Inferior parietal cortex (tissue), 1 donor: Measurements from ENCODE around the gene ADAMTSL1.

Source experiments
- DNase-seq: peaks from one replicate; pipeline ENCODE4 v3.0.0-alpha.2; 2016; ENCODE audit errors: extremely low spot score

The ADAMTSL1 gene

DNA sequence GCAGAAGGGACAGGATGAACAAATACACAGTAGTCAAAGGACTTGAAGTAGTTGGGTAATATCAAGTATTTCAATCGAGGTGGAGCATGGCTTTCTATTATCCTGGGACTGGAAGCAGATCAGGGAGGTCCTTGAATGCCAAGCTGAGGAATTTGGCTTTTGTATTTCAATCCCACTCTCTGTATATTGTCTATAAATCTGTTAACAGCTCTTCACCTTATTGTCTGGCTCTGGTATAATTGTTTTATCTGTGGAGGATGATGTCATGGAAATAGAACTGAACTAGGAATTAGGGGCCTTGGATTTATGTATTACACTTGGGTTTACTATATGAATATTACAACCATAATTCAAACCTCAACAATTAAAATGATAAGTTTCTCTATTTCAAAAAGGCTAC, 6.3 kb upstream of the ADAMTSL1 start:
- no peak for DNase-seq

DNA sequence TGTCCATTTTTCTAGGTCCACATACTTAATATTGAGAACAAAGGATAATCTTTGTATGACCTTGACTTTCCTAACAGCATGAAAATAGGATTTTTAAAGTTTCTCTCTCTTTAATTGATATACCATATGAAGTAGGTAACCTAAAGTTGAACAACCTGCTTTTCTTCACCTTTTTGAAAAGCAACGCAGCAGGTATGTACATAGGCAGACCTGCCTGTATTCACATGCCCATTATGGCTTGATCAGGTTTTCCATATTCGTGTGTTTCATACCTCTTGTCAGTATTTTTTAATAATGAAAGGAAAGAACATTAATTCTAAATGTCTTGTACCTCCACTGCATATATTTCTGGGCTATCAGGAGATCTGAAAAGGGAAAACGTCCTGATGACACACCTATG, 1.5 kb upstream of the ADAMTSL1 start:
- no peak for DNase-seq

GRCh38 chr9:18472841-18473251, 1.1 kb upstream of the ADAMTSL1 start:
- DNase-seq, result no peak

DNA sequence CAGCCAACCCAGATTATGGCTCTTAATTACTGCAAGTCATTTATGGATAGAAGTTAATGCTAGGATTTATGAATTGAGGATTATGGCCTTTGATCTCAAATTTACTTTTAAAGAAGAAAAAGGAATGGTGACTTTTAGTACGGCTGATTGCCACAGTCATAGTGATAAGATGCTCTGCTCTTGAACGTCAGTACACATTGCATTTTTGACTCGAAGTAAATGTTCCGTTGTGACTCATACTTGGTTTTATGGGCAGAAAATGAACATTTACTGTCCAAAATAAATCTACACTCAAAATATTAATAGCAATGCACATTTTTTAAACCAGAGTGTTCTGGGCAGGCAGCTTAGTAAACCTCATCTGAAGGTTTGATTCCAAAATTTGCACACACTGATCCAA, 830 bp downstream of the ADAMTSL1 start:
- DNase-seq, result no peak

- no peak for DNase-seq
Observed at GRCh38 chr9:18477121-18477660, 3.2 kb downstream of the ADAMTSL1 start.

- no peak for DNase-seq
Observed at GRCh38 chr9:18477719-18478118, 3.8 kb downstream of the ADAMTSL1 start.

GRCh38 chr9:18478501-18479361, 4.8 kb downstream of the ADAMTSL1 start:
- peak; percentile 24 for DNase-seq

GRCh38 chr9:18479405-18479804, 5.5 kb downstream of the ADAMTSL1 start:
- no peak for DNase-seq

- no peak for DNase-seq
Observed at GRCh38 chr9:18480662-18481093, 6.7 kb downstream of the ADAMTSL1 start.

GRCh38 chr9:18482371-18482770, 8.4 kb downstream of the ADAMTSL1 start:
- DNase-seq, result no peak

GRCh38 chr9:18485714-18486113, 11.8 kb downstream of the ADAMTSL1 start:
- no peak for DNase-seq

- no peak for DNase-seq
Observed at GRCh38 chr9:18487611-18488010, 13.7 kb downstream of the ADAMTSL1 start.

DNA sequence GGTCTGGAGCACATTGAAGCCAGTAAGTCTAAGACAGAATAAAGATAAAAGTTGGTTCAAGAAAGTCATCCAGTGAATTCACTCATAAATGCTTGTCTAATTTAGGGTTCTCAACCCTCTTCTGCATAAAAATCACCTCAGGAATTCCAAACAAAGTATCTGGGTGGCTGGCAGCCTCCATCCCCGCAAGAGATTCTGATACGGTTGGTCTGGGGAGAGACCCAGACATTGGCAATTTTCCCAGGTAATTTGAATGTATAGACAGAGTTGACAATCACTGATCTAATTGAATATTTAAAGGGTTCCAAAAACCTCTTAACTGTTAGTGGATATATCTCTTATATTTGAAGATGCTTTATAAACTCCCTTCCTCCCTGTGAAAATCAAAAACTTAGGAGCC, 14.9 kb downstream of the ADAMTSL1 start:
- DNase-seq, result no peak

GRCh38 chr9:18489861-18490260, 15.9 kb downstream of the ADAMTSL1 start:
- DNase-seq, result no peak

- DNase-seq, result no peak
Observed at GRCh38 chr9:18490641-18491370, 16.9 kb downstream of the ADAMTSL1 start.

DNA sequence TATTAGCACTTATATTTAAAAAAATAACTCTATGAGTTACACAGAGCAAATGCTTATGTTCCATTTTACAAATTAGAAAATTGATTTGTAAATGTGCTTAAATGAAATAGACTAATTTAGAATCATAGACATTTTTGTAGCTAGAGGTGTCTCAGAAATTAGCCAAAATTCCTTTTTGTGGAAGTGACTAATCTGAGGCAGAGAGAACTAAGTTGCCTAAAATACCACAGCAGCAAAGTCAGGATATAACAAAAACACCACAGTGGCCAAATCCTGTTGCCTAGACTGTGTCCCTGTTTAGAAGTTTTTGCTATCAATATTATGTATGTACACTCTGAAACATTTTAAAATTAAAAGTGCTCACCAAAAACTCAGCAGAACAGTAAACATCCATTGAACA, 18.7 kb downstream of the ADAMTSL1 start:
- DNase-seq, result no peak

DNA sequence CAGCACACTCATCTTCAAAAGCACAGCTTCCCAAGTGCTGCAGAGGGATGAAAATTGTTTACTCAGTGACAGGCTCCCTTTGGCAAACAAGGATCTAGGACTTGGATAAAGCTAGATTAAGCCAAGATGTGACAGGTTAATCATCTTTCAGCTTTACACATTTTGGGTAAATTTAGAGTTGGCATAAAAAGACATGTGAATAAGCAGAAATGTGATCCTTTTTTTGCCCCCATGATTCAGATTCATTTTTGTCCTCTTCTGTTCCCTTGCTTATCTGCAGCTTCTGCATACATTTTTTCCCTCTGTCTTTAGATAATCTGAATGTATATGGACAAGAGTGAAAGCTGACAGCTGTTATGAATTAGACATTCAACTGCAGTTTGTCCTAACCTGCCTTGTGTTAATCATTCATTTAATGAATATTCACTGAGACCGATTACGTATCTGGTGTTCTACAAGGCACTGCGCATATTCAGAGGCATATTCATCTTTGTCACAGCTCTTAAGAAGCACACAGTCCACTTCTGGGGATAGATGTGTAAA, 19.6 kb downstream of the ADAMTSL1 start:
- DNase-seq, result no peak

DNA sequence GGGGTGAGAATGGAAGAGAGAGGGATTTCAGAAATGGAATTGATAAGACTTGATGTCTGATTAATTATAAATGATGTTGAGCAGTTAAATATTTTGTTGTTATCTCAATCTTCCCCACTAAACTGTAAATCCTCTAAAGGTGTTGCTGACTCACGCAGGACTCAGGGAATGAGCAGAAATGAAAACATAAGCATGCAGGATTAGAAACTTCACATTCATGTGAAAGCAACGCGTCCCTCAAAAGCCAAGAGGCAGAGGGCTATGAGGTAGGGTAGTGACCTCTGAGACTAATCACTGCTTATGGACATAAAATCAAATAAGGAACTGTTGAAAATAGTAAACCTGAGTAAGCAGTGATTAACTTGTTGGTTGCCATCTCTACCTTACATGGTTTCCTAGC, 21.1 kb downstream of the ADAMTSL1 start:
- no peak for DNase-seq

DNA sequence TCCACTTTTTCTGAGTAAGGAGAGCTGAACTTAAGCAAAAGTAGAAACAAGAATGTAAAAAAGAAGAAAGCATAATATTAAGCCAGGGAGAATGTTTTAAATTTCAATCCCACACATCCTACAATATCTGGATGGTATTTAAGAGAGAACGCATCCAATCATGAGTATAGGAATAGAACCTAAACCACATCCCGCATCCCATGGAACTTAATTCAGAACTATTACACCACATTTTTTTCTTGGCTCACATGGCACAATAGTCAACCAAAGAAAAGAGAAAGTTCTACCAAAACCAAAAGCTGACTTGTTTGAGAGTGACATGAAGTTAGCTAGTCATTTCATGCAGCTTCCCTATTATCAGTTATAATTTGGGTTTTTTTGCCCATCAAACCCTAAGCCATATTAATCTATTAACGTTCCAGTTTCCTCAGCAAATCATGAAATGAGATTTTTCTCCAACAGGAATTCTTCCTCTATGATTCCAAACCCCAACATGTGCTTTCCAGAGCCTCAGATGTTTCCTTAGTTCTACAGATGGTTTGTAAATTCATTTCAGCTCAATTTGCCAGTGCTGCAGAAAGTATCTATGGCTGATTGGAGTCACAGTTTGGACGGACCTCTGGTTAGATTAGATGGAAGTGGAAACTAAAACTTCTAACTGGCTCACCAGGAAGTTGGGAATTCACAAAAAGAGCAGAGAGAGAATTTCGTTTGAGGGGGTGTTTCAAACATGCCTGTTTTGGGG, 22.5 kb downstream of the ADAMTSL1 start:
- no peak for DNase-seq

DNA sequence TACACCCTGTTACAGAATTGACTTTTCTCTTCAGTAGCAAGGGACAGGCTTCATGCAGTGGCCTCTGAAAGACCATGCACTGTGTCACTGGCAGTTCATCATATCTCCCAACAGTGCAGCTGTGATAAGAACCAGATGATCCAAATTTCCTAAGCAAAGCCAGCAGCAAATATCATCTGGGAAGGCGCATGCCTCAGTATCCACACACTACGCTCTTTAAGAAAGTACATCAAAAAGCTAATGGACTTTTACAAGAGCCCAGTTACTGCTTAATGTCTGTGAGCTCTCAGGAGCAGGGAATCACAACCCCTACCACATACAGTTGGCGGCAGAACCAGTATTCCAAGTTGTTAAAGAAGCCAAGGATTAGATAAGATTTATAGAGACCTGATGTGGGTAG, 25.1 kb downstream of the ADAMTSL1 start:
- DNase-seq, result no peak

- no peak for DNase-seq
Observed at GRCh38 chr9:18499980-18500379, 26.0 kb downstream of the ADAMTSL1 start.

DNA sequence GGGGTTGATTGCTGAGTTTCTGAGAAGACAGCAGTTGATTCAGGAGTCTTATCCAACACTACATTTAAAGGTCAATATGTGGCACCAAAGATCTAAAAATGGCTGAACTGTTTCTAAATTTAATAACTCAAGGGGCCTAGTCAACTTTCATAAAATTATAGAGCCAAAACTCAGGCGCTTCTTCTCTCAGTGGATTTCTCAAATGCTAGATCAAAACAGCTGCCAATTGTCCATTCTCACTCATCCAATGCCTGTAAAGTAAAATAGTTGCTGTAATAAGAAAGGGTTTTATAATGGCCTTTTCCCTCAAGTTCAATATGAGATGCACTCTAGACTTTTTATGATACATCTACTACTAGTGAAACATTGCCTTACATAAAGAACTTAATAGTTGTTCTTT, 26.5 kb downstream of the ADAMTSL1 start:
- DNase-seq, result no peak
